NCI-H1417 (cell line): Measurements from ENCODE around the gene FBXO34.
"Not testable (repeated sequence)": the region's sequence is repeated elsewhere in the genome, so short reads cannot be mapped to it uniquely, and the experiment has no call there.

Source experiments
- DNase-seq, 3 experiments: peaks; one replicate each; lab custom pipeline; 2025; lab: John Stamatoyannopoulos, UW

FBXO34 gene

GRCh38 chr14:55383056-55383466, 111.8 kb downstream of the FBXO34 start:
- DNase-seq, result not testable (repeated sequence)

GRCh38 chr14:55383541-55384140, 112.4 kb downstream of the FBXO34 start:
- DNase-seq, result no peak

- no peak for DNase-seq
Measured at GRCh38 chr14:55384536-55384935, 113.3 kb downstream of the FBXO34 start.

- DNase-seq, result peak in 2 of 3 experiments; percentile 3 to 32
Measured at GRCh38 chr14:55386037-55386808, 115.0 kb downstream of the FBXO34 start.

GRCh38 chr14:55387121-55387520, 115.9 kb downstream of the FBXO34 start:
- DNase-seq, result no peak

GRCh38 chr14:55388160-55388559, 116.9 kb downstream of the FBXO34 start:
- DNase-seq, result no peak

- DNase-seq, result no peak
Measured at GRCh38 chr14:55389330-55389729, 118.1 kb downstream of the FBXO34 start.

GRCh38 chr14:55398679-55399078, 127.5 kb downstream of the FBXO34 start:
- DNase-seq, result no peak

GRCh38 chr14:55399183-55399582, 128.0 kb downstream of the FBXO34 start:
- no peak for DNase-seq

- DNase-seq, result no peak
Measured at GRCh38 chr14:55399852-55400251, 128.6 kb downstream of the FBXO34 start.

- no peak for DNase-seq
Measured at GRCh38 chr14:55401751-55402150, 130.5 kb downstream of the FBXO34 start.
